ENCODE data around the gene PMEPA1.

Gene PMEPA1

GRCh38 chr20:57661746-57662455 lies 47.9 kb downstream of the PMEPA1 start:
- no peak for DNase-seq (ENCODE audit: low spot score)

DNA sequence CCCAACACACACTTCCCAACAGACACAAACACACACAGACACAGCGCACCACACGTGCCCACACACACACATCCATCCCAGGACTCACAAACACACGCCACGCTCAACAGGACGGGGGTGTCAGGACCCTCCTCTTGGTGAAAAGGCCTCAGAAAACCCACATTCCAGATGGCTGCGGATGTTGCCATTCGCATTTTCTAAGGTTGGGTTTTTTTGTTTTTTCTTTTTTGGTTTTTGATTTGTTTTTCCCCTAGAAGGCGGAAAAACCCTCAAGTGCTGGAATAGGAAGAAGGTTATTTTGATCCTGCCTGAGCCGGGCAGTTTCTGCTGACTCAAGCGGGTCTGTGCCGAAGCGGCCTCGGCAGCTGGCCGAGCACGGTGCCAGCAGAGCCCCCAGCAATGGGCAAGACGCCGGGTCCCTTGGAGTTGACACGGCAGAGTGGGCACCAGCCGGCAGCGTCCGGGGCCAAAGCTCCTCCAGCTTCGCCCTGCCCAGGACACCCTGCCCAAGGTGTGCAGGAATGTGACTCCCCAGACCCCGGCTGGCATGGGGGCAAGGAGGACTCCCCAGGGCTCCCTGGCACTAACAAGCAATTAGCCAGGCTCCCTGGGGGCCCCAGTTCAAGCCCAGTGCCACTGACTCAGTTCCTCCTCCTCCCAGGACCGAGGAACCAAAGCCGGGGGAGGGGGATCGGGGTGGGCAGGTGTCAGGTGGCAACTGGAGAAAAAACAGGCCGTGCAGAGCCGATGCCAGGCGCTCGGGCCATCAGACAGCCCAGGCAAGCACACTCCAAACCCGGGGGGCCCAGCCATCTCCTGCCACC lies 48.7 kb downstream of the PMEPA1 start:
- DNase-seq (ENCODE audit: low spot score): no peak

DNA sequence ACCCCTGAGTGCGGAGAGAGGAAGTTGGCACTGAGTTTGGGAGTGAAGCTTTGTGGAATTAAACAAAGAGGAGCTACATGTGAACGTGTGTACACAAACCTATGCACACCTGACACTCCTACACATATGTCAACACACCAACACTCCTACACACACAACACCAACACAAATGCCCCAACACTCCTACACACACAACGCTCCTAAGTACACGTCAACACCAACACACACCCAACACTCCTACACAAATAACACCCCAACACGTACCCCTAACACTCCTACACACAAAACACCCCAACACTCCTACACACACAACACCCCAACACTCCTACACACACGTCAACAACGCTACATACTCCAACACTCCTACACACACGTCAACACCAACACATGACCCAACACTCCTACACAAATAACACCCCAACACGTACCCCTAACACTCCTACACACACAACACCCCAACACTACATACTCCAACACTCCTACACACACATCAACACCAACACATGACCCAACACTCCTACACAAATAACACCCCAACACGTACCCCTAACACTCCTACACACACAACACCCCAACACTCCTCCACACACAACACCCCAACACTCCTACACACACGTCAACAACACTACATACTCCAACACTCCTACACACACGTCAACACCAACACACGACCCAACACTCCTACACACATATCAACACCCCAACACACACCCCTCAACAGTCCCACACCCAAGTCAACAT lies 49.5 kb downstream of the PMEPA1 start:
- no peak for DNase-seq (ENCODE audit: low spot score)

GRCh38 chr20:57659517-57660180 lies 50.2 kb downstream of the PMEPA1 start:
- DNase-seq (ENCODE audit: low spot score): no peak

DNA sequence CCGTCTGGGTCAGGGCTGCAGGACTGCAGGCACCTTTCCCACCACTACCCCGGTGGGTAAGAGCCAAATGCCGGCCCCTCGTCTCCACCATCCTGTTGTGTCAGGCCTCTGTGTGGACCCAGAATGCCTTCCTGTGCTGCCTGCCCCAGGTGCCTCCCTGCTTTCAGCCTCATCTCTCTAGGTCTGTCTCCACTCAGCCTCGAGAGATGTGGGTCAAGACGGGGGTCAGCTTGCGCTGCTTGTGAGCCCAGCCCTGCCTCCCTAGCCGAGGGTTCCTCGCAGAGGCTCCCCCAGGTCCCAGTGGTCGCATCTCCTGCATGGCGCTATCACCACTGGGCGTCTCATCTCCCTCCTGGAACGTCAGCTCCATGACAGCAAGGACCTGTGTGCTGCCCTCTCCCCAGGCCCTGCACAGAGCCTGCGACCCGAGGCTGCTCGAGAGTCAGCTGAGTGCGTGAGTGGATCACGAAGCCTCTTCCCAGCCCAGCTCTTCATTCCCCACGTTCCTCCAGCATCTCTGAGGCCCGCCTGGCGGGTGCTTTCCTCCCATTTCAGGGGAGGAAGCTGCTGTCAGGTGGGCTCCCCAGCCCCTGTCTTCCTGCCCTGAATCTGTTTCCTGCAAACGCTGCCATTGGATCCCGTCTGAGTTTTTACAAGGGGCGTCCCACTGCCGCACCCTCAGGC lies 50.8 kb downstream of the PMEPA1 start:
- DNase-seq (ENCODE audit: low spot score): no peak

DNA sequence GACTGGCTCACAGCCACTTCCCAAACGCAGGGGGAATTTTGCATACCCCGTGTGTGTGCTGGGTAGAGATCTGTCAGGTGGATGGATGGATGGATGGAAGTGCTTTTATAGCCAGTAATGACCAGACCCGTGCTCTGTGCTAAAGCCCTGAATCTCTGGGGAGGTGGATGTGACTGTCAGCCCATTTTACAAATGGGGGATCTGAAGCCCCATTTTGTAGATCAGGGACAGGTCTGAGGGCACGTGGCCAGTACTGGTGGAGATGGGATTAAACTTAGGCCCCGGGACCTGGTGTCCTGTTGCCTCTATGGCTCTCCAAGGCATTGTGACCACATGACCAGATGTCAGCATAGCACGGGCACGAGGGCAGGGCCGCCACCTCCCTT lies 51.4 kb downstream of the PMEPA1 start:
- no peak for DNase-seq (ENCODE audit: low spot score)

GRCh38 chr20:57657535-57658446 lies 52.0 kb downstream of the PMEPA1 start:
- no peak for DNase-seq (ENCODE audit: low spot score)

DNA sequence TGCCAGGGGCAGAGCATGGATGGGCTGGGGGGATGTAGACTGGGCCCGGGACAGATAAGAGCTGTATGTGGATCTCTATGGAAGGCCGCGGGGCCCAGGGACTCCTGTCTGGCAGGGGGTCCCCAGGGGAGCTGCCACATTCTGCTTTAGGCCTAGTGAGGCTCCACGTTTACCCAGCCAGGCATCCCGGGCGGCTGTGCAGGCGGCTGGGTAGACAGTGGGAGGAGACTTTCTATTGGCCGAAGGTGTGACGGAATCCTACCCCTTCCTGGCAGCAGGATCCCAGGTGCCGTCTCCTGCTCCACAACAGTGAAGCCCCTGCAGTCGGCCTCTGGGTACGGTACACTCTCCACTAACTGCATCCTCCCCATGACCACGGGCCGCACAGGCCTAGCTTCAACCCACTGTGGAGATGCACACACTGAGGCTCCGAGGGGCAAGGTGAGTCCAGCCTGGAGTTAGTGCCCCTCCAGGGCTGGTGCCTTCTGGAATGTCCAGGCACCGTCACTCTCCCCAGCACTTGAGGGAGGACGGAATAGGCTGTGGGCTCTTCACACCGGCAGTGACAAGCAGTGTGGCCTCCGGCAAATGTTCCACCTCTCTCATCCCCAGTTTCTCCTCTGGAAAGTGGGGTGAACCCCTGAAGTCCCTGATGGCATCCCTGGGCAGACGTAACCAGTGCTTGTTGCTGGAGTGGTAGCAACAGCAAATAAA lies 52.8 kb downstream of the PMEPA1 start:
- DNase-seq (ENCODE audit: low spot score): no peak

DNA sequence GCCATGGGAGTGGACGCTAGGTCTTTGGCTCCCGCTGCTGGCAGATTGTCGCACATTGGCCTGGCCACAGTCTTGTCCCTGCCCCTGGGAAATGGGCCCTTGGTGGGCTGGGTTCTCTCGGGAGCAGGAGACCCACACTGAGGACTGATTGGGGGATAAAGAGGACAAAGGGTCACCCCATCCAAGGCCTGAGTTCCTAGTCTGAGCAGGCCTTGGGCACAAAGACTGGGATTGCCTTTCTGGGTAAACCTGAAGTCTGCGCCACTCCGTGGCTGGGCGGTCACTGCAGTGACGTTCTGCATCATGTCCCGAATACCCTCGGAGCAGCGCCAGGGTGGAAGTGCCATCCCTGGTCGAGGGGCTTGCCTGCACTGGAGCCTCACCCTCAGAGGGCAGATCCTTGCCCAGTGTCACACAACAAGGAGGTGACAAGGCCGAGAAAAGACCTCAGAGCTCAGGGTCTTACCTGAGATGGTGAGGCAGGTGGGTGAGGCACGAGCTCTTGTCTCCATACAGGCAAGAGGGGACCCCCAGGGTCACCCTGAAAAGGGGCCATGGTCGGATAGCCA lies 53.5 kb downstream of the PMEPA1 start:
- no peak for DNase-seq (ENCODE audit: low spot score)

DNA sequence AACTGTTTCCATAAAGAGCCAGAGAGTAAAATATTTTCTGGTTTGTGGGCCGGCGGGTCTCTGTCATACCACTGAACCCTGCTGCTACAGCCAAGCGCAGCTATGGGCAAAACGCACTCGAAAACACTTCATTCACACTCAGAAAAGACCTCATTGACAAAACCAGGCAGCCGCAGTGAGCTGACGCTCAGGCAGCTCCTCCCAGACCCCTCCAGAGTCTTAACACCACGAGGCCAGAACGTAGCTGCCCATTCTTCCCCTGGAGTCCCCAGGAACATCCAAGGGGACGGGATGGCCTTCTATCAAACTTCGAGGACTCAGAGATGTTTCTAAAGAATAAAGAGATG lies 54.0 kb downstream of the PMEPA1 start:
- DNase-seq (ENCODE audit: low spot score): no peak

DNA sequence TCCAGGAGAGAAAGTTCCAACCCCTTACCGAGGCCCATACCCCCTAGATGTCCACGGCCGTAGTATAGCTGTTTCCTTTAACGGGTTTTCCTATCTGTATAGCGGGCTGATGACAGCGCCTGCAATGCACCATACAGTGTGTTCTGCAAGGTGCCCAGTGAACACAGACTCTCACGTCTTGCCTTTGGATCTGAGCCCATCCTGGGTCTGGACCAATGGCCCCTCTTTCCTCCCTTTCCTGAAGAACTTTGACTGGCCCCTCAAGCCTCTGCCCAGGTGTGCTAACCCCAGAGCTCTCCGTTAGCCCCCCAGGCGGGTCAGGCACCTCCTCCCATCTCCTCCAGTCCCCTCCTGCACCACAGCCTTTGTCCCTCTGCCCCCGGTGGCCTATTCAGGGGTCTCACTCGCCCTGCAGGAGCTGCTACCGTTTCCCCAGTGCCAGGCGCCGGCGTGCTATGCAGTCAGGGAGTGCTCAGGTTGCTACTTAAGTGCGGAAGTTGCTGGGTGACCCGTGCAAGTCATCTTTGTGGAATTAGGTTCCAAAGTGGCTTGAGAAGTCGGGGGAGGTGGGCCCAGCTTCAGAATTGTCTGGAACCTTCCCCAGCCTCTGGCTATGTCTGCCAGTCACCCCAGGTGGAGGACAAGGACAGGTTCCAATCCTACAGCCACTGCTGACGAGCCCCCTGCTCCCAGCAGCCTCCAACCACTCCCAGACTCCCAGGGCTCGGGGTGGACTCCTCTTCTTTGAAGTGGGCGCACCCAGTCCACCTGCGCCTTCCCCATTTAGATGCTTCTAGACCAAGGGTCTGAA lies 54.6 kb downstream of the PMEPA1 start:
- DNase-seq (ENCODE audit: low spot score): no peak

DNA sequence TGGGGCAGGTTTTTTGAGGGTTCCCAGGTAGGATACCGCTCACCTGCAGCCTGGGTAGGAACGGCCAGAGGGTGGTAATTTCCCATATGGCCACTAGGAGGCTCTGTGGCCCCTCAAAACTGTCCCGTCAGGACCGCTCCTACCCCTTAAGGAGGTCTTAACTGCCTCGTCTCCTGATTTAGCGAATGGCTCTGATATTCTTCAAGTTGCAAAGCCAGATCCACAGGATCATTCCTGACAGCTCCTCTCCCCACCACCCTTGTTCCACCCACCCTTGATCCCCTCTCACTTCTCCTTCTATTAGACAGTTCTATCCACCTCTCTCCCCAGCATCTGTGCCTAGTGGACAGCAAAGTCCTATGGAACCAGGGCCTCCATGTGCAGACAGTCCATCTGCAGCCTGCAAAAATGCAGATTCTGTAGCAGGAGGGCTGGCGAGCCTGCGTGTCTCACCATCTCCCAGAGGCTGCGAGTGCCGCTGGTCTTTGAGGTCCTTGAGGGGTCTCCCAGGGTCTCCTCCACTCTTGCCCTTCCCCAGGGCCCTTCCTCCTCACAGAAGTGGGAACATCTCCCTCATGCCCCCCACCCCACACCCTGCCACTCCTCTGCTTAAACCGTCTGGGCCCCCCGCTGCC lies 55.3 kb downstream of the PMEPA1 start:
- DNase-seq (ENCODE audit: low spot score): peak; percentile 42

DNA sequence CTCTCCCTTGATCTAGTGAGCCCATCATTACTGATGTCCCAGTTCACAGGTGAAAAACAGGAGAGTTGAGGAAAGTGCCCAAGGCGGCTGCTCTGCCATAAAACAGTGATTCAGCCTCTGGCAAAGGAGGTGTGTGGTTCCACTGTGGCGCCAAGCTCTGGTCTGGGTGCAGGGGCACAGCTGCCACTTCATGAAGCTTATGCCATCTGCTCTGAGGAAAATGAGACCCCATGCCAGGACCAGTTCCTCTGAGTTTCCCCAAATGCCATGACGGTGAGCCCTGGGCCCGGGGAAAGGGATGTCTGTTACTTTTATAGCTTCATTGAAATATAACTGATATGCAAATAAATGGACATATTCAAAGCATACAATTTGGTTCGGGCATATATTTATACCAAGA lies 55.9 kb downstream of the PMEPA1 start:
- DNase-seq (ENCODE audit: low spot score): no peak

DNA sequence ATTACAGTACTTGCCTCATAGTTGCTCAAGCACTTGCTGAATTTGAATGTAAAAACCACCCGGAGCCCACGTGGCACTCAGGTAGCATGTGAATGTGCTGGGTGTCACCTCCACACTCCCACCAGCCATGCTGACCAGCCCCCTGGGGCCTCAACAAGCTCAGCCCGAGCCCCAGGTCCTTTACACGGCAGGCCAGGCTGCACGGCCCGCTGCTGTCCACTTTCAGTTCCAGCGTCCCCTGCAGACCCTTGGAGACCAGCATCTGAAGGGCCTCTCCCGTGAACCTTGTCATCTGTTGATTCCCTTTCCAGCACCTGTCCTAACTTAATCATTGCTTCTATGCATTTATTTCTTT lies 56.3 kb downstream of the PMEPA1 start:
- no peak for DNase-seq (ENCODE audit: low spot score)

- DNase-seq (ENCODE audit: low spot score): no peak
These were observed 56.9 kb downstream of the PMEPA1 start for GRCh38 chr20:57652606-57653545.

GRCh38 chr20:57651881-57652605 lies 57.8 kb downstream of the PMEPA1 start:
- DNase-seq (ENCODE audit: low spot score): no peak

Data from hematopoietic multipotent progenitor cell treated with erythropoietin and hydrocortisone succinate and interleukin-3 and kit ligand, for 17 days (in vitro differentiated cells).